Measurements from ENCODE around the gene MMP2. TPM values are rescaled to one million over a fixed set of nuclear protein-coding genes. Genes with fewer than 3 reads are reported as not detected.
A peak's percentile ranks its signal among the peaks of the same experiment; 100 is the strongest.

The MMP2 gene
- polyA plus RNA-seq, 1 donor: 404 TPM

GRCh38 chr16:55521792-55522191 lies 42.8 kb downstream of the MMP2 start:
- no peak for DNase-seq

- no peak for DNase-seq
These were observed 47.4 kb downstream of the MMP2 start for GRCh38 chr16:55526441-55526840.

- DNase-seq: no peak
These were observed 48.9 kb downstream of the MMP2 start for GRCh38 chr16:55527885-55528284.

- peak; percentile 68 for DNase-seq
These were observed 50.0 kb downstream of the MMP2 start for GRCh38 chr16:55529018-55529417.

- no peak for DNase-seq
These were observed 51.4 kb downstream of the MMP2 start for GRCh38 chr16:55530316-55530856.

GRCh38 chr16:55532227-55532626 lies 53.2 kb downstream of the MMP2 start:
- no peak for DNase-seq

GRCh38 chr16:55534756-55535155 lies 55.8 kb downstream of the MMP2 start:
- no peak for DNase-seq

- no peak for DNase-seq
These were observed 60.1 kb downstream of the MMP2 start for GRCh38 chr16:55539049-55539448.

- DNase-seq: peak; percentile 65
These were observed 60.5 kb downstream of the MMP2 start for GRCh38 chr16:55539488-55539887.

- no peak for DNase-seq
These were observed 61.2 kb downstream of the MMP2 start for GRCh38 chr16:55540221-55540620.

- no peak for DNase-seq
These were observed 63.6 kb downstream of the MMP2 start for GRCh38 chr16:55542459-55543082.

GRCh38 chr16:55543472-55543871 lies 64.5 kb downstream of the MMP2 start:
- DNase-seq: peak; percentile 50

GRCh38 chr16:55552621-55553020 lies 73.6 kb downstream of the MMP2 start:
- no peak for DNase-seq

- no peak for DNase-seq
These were observed 76.4 kb downstream of the MMP2 start for GRCh38 chr16:55555436-55555835.

Other genes starting within 250 kb of the MMP2 start
- gene IRX6, start 155.0 kb upstream of the MMP2 start, polyA plus RNA-seq (ENCODE audit: insufficient read length): 0.18 TPM
- gene LPCAT2, start 29.9 kb downstream of the MMP2 start, polyA plus RNA-seq (ENCODE audit: insufficient read length): 20.9 TPM
- gene CAPNS2, start 87.5 kb downstream of the MMP2 start, polyA plus RNA-seq (ENCODE audit: insufficient read length): 0.39 TPM
- gene SLC6A2, start 176.8 kb downstream of the MMP2 start, polyA plus RNA-seq (ENCODE audit: insufficient read length): 1.7 TPM

All from hindlimb muscle (tissue), 1 donor.